ENCODE measurements around the gene TYMP. TPM values are rescaled to one million over a fixed set of nuclear protein-coding genes. Genes with fewer than 3 reads are reported as not detected.

The TYMP gene
- total and polyA plus RNA-seq, 2 of the 4 experiments (the other 2 are of a cell fraction), result 0.18 to 0.74 TPM

- Histone ChIP-seq H3K23ac (ENCODE audit: low read depth, low read length) (no peak overlapping the region), H3K9ac (ENCODE audit: low read depth, low read length) (no peak overlapping the region), H4K91ac (ENCODE audit: insufficient read depth, low read depth, low read length) (no peak overlapping the region), H3K4ac (ENCODE audit: low read depth, low read length) (no peak overlapping the region), H3K4me1 (ENCODE audit: control insufficient read depth, insufficient read depth, low read length) (no peaks in the 10 kb centered on the region), H2BK5ac (ENCODE audit: low read depth, low read length, poor library complexity, severe bottlenecking) (no peak overlapping the region), H2BK120ac (ENCODE audit: low read depth, low read length) (no peak overlapping the region), H4K8ac (ENCODE audit: low read depth in 2 of 2, low read length in 2 of 2) (no peak overlapping the region), H3K9me3 (ENCODE audit: control insufficient read depth, insufficient read depth, low read length) (no peaks in the 10 kb centered on the region), H3K79me1 (ENCODE audit: low read depth in 1 of 2, low read length in 2 of 2) (peaks cover 22 to 37% of the 10 kb centered on the region in 2 experiments), H3K18ac (ENCODE audit: low read depth, low read length) (no peak overlapping the region), H3K36me3 (ENCODE audit: control insufficient read depth, insufficient read depth, low read length) (peaks cover 36% of the 10 kb centered on the region), H3K27me3 (ENCODE audit: control insufficient read depth, insufficient read depth, low read length) (no peaks in the 10 kb centered on the region), H2AK9ac (replicated peaks; ENCODE audit: low read depth, low read length, poor library complexity) (no peak overlapping the region), H3K27ac (ENCODE audit: insufficient read depth, low read length) (no peak overlapping the region), H4K5ac (ENCODE audit: low read depth, low read length) (no peak overlapping the region), H2BK20ac (ENCODE audit: low read depth, low read length) (no peak overlapping the region), H3K4me2 (ENCODE audit: low read depth, low read length) (no peak overlapping the region), H3K14ac (replicated peaks; ENCODE audit: low read depth, low read length) (no peak overlapping the region), H4K20me1 (ENCODE audit: insufficient read depth, low read length) (peaks cover 4% of the 10 kb centered on the region), H2AK5ac (ENCODE audit: low read depth, low read length) (no peak overlapping the region), H2AFZ (replicated peaks; ENCODE audit: low read length, poor library complexity) (no peak overlapping the region), H3K4me3 (ENCODE audit: insufficient read depth, low read depth, low read length) (no peak overlapping the region), H3K9me1 (ENCODE audit: insufficient read depth, low read length) (no peaks in the 10 kb centered on the region), H3K56ac (ENCODE audit: extremely low read depth, insufficient read depth, low read length) (no peak overlapping the region), H2BK15ac (ENCODE audit: low read depth, low read length) (no peak overlapping the region)
- no peak for ATAC-seq (ENCODE audit: low read depth)
- no peak for DNase-seq
- POLR2A ChIA-PET (ENCODE audit: unreplicated experiment), result no interaction called here
- CTCF ChIA-PET, result no interaction called here
- in situ Hi-C loops (cut with MboI; ENCODE audit: low sequenced_read_pairs) (no loop called here), dilution Hi-C loops (cut with HindIII; ENCODE audit: low sequenced_read_pairs, unreplicated experiment) (no loop called here), intact Hi-C loops (cut with micrococcal nuclease) (no loop called here)
- 97% methylated on average over 9 of the region's 20 CpGs; no CpG with 5 or more reads in 1 of the 2 experiments for WGBS, 2 experiments (ENCODE audit: extremely low coverage in 2 of 2, insufficient read length in 1 of 2)
- BruUV-seq (replicated peaks), result no TSS peak
- TF ChIP-seq MAFK (IDR thresholded peaks at IDR 0.05; ENCODE audit: low read depth, low read length) (no peak), MXI1 (IDR thresholded peaks at IDR 0.05; ENCODE audit: borderline replicate concordance, low read depth, low read length) (no peak), POLR2A (IDR thresholded peaks at IDR 0.05; ENCODE audit: low read depth, low read length) (no peak), ELK1 (IDR thresholded peaks at IDR 0.05; ENCODE audit: borderline replicate concordance, low read depth, low read length) (no peak)
These were observed 12.1 kb downstream of the TYMP start for GRCh38 chr22:50517495-50518260.
